Aorta (tissue), 5 donors: ENCODE results near the gene SLC6A4. TPM values are rescaled to one million over a fixed set of nuclear protein-coding genes. Genes with fewer than 3 reads are reported as not detected.
A peak's percentile ranks its signal among the peaks of the same experiment; 100 is the strongest.

Experiments
- ATAC-seq: fragments of 200-7000 bp; cut with Tn5 transposase; one replicate; pipeline ENCODE4 v1.9.1; 2022; ENCODE audit warnings: moderate library complexity; ENCODE audit not compliant: low FRiP score
- DNase-seq, 2 donors: peaks; one replicate each; pipeline ENCODE4 v3.0.0-alpha.2; 2020
- H3K27ac ChIP-seq, 2 donors: one replicate each; pipeline ENCODE4 v1.5.1; 2013; ENCODE audit warnings: low read length in 2 of 2, mild to moderate bottlenecking in 2 of 2, moderate library complexity in 2 of 2, control low read depth in 1 of 2, inconsistent platforms in 1 of 2, low read depth in 1 of 2
- H3K27me3 ChIP-seq, 2 donors: one replicate each; pipeline ENCODE4 v1.6.1; 2013; ENCODE audit warnings: control low read depth in 1 of 2, low read length in 1 of 2, mild to moderate bottlenecking in 1 of 2, moderate library complexity in 1 of 2; ENCODE audit not compliant: insufficient read depth in 2 of 2, control insufficient read depth in 1 of 2
- H3K36me3 ChIP-seq, 2 donors: one replicate each; pipeline ENCODE4 v1.6.1; 2013; ENCODE audit warnings: control low read depth in 1 of 2, low read length in 1 of 2, mild to moderate bottlenecking in 1 of 2; ENCODE audit not compliant: insufficient read depth in 2 of 2, control insufficient read depth in 1 of 2
- H3K4me1 ChIP-seq, 2 donors: one replicate each; pipeline ENCODE4 v1.6.1; 2013; ENCODE audit warnings: low read length in 2 of 2, control low read depth in 1 of 2, mild to moderate bottlenecking in 1 of 2, moderate library complexity in 1 of 2; ENCODE audit not compliant: insufficient read depth in 2 of 2, control insufficient read depth in 1 of 2
- H3K4me3 ChIP-seq, 2 donors: one replicate each; pipeline ENCODE4 v1.5.1; 2013; ENCODE audit warnings: low read length in 2 of 2, control low read depth in 1 of 2, mild to moderate bottlenecking in 1 of 2
- H3K9me3 ChIP-seq: one replicate; pipeline ENCODE4 v1.6.1; 2013; ENCODE audit warnings: mild to moderate bottlenecking, low read length; ENCODE audit not compliant: control insufficient read depth
- WGBS, 2 donors: extraction: QIAGEN DNeasy Blood & Tissue Kit; methylation state at CpG; one replicate each; pipeline ENCODE4 v1.1.7; 2013; 5-methylcytosine and 5-hydroxymethylcytosine counted together
- intact Hi-C, 2 donors: fragments of 100-400 bp; cut with DNase I; formaldehyde crosslinking; loops; one replicate each; pipeline versions ENCODE4 v1.14.2 to v1.15.0; 2022
- polyA plus RNA-seq, 2 donors: library from polyadenylated mRNA; stranded (reverse); fragments of 200-250 nt; gene quantifications; one replicate each; pipeline ENCODE4 v1.2.3, GENCODE V29; 2013
- total RNA-seq, 2 donors: library from RNA; stranded (reverse); fragmentation: NEBNext Ultra II Directional; extraction: Animal tissue kit (Norgen Biotek cat#: 25700); gene quantifications; one replicate each; pipeline ENCODE4 v1.2.1, GENCODE V29; 2021
- donor health status: healthy with polysubstance abuse.
- donor health status: Bipolar disorder and iron deficiency.
- donor health status: DM: no; HTN: no; CAD: no.
- donor health status: DM: no; HTN: no; CAD: no.
- donor health status: DM: yes; HTN: yes; CAD: no.

SLC6A4 gene
- total and polyA plus RNA-seq, 4 donors: 0.13 to 1.1 (median 0.36) TPM

DNA sequence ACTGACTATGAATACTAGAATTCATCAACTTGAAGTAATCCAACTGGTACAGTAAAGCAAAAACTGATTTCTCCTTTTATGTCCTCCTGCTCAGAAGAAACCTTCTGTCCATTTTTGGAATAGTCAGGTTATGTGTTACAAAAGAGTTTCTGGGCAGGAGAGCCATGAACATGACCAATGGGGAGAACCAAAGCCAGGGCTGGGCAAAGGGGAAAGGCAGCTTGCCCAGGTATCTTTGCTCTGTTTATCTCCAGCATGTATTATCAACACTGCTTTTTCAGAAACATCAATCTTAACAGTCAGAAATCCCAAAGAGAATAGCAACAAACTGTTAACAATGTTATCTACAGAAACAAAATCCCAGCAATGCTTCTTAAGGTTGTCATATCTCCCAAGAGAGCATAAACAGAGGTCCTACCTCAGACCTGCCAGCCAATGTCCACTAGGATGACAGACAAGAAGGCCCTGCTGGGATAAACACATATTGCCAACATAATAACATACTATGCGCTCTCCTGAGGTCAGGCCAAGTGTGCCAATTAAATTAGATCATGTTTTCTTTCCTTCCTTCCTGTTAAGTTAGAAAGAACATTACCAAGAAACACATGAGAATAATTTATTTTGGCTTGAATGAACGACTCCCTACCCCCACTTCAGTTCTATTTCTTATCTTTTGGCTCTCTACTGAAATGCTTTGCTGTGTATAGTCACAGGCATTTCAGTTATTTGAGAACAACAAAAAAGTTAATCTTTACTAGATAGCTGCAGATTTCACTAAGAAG lies 28.2 kb upstream of the SLC6A4 start:
- intact Hi-C loops: no loop called here
- Histone ChIP-seq H3K27ac (peak overlapping the region; percentile 69 to 86), H3K4me3 (no peak overlapping the region), H3K9me3 (no peaks in the 10 kb centered on the region), H3K4me1 (peaks cover 2 to 4% of the 10 kb centered on the region in 2 donors), H3K27me3 (no peaks in the 10 kb centered on the region), H3K36me3 (peaks cover 0 to 3% of the 10 kb centered on the region in 2 donors)
- 2 to 4% methylated on average over 2 of the region's 2 CpGs for WGBS, 2 donors
- DNase-seq: no peak
- ATAC-seq: peak; percentile 82

DNA sequence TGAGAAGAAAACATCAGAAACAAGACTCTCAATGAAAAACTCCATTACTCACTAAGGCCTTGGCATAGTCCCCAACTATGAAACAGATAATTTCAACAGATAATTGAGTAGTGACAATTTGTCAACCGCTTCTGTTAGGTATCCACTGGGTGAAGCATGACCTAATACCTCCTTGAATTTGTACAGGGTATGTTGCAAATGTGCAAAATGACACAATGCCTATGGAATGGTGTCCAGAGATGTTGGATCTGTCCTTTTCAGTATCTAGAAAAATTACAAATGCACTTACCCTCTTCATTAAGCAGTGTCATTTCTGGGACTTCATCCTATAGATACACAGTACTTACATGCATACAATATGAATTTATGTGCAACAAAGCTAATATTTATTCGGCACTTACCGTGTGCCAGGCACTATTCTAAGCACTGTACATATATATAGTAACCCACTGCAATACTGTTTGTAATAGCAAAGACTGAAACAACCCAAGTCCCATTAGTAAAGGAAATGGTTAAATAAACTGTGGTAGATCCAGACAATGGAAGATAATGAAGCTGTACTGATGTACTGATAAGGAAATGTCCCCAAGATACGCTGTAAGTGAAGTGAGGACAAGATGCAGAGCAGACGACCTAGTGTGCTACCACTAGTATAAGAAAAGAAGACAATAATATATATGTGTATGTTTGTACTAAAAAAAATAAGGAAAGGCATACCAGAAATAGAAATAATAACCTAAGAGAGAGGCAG lies 21.4 kb upstream of the SLC6A4 start:
- no peaks in the 10 kb centered on the region for H3K27me3 ChIP-seq
- no peak overlapping the region for H3K4me3 ChIP-seq
- ATAC-seq (no peak), DNase-seq (no peak)
- H3K36me3 ChIP-seq: peaks cover 4 to 6% of the 10 kb centered on the region in 2 donors
- 51 to 64% methylated on average over 5 of the region's 5 CpGs for WGBS, 2 donors
- H3K9me3 ChIP-seq: no peaks in the 10 kb centered on the region
- peaks cover 2 to 3% of the 10 kb centered on the region in 2 donors for H3K4me1 ChIP-seq
- no peak overlapping the region for H3K27ac ChIP-seq
- intact Hi-C loops: no loop called here

DNA sequence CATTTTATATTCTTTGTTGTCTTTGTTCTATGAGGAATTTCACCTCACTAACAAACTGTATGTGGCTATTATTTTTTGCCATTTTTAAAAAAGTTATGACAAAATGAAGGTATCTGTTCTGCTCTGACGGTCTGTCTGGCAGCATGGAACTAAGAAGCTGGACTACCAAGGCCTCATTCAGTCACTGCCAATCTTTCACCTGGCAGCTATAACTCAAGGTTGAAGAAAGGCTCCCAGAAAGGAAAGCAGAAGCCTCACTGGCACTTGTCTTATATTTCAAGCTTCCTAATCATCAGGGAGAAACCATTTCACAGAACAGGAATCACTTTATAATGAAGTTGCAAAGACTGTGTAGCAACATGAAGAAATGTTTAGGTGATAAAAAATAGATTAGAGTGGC lies 18.7 kb upstream of the SLC6A4 start:
- Histone ChIP-seq H3K4me3 (no peak overlapping the region), H3K9me3 (no peaks in the 10 kb centered on the region), H3K4me1 (peaks cover 2 to 3% of the 10 kb centered on the region in 2 donors), H3K27me3 (no peaks in the 10 kb centered on the region), H3K36me3 (peaks cover 4 to 8% of the 10 kb centered on the region in 2 donors), H3K27ac (no peak overlapping the region)
- WGBS, 2 donors: 35% methylated on average over 1 of the region's 1 CpG
- ATAC-seq: no peak
- DNase-seq: no peak
- intact Hi-C loops: no loop called here

DNA sequence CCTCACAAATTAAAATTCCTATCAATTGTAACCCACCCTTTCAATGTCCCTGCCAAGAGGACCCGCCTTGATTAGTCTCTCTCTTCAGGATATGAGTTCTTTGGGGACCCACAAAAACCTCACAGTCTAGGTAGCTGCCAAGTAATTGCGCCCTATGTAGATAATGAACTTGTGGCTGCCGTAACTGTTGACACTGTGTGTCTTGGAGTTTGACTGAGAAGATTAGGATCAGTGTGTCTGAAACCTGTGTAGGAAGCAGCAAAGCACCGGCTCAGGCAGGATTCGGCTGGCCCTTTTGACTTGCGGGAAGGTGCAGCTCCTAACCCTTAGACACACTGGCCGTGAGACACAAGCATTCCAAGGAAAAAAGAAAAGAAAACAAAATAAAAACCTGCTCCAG lies 17.8 kb upstream of the SLC6A4 start:
- WGBS, 2 donors: 58 to 60% methylated on average over 7 of the region's 7 CpGs
- H3K9me3 ChIP-seq: no peaks in the 10 kb centered on the region

DNA sequence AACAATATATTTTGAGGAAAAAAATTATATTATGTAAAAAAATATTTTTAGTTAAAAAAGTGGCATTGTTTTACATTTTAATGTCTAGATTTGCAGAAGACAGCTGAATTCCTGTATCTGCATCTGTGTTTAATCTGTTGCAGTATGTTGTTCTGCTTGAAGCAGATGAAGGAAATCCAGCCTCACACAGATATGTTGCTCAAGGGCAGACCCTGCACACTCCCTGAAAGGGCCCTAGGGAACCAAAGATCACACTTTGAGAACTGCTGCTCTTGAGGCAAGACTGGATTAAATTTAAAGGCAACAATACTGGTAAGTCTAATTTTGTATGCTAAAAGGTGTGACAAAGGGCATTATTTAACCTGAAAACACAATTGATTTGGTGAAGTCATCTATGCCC lies 16.4 kb upstream of the SLC6A4 start:
- H3K36me3 ChIP-seq: peaks cover 3 to 11% of the 10 kb centered on the region in 2 donors
- ATAC-seq (no peak), DNase-seq (no peak)
- no peaks in the 10 kb centered on the region for H3K9me3 ChIP-seq
- intact Hi-C loops: no loop called here
- no peak overlapping the region for H3K27ac ChIP-seq
- H3K4me3 ChIP-seq: no peak overlapping the region
- H3K4me1 ChIP-seq: no peaks in the 10 kb centered on the region
- no peaks in the 10 kb centered on the region for H3K27me3 ChIP-seq

More for the DNA sequence above, 17.8 kb upstream of the SLC6A4 start:
- intact Hi-C loops: no loop called here
- ATAC-seq (no peak), DNase-seq (no peak)
- no peaks in the 10 kb centered on the region for H3K27me3 ChIP-seq
- no peaks in the 10 kb centered on the region for H3K4me1 ChIP-seq
- no peak overlapping the region for H3K27ac ChIP-seq
- peaks cover 5 to 10% of the 10 kb centered on the region in 2 donors for H3K36me3 ChIP-seq
- no peak overlapping the region for H3K4me3 ChIP-seq

DNA sequence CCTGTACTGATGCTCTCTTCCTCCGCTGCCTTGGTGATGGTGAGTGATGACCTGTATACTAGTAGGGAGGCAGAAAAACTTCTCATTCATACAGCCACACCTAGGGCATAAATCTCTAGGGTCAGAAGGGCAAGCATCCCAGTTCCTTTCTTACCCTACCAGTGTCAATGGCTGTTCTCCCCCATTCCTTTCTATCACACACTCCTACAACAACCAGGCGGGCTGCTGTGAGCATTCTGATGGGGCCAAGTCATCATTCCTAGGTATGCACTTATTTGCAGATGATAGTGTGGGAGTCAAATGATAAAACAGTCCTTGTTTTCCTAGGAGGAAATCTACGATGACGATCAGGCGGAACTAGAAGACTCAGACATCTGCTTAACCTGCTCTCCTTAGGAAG lies 14.0 kb upstream of the SLC6A4 start:
- DNase-seq (no peak), ATAC-seq (no peak)
- Histone ChIP-seq H3K4me3 (no peak overlapping the region), H3K36me3 (peaks cover 3 to 11% of the 10 kb centered on the region in 2 donors), H3K9me3 (no peaks in the 10 kb centered on the region), H3K27ac (no peak overlapping the region), H3K27me3 (no peaks in the 10 kb centered on the region), H3K4me1 (no peaks in the 10 kb centered on the region)
- WGBS, 2 donors: 96 to 97% methylated on average over 5 of the region's 5 CpGs
- intact Hi-C loops: no loop called here

DNA sequence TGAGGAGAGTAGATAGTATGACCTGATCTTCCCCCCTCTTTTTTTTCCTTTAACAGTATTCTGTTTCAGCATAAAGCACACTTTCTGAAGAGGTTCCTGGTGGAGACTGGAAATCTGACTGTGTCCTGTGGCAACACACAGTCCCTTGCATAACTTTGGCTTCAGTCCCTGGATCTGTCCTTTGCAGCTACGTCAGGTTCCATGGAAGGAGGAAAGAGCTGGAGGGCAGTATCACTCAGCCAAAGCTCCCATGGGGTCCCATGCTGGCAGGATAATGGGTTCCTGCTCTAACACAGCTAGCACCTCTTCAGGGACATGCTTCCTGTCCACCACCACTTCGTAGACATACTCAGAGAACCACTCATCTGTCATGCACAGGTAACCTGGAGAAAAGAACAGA lies 13.3 kb upstream of the SLC6A4 start:
- peaks cover 3 to 11% of the 10 kb centered on the region in 2 donors for H3K36me3 ChIP-seq
- no peak for DNase-seq

DNA sequence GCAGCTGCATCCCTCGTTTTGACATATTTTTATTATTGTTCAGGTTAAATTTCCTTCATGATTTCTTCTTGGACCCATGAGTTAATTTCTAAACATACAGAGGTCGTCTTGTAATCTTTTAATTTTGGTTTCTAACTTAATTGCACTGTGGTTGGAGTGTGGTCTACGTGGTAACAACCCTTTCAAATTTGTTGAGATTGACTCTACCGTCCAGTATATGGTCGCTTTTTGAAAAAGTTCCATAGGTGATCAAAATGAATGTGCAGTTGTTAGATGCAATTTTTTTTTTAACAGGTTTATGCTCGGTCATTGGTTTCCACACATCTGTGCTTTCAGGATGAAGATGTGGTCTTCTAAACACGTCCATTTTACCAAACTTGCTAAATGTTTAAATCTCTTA lies 11.0 kb upstream of the SLC6A4 start:
- ATAC-seq (no peak), DNase-seq (no peak)
- intact Hi-C loops: no loop called here
- Histone ChIP-seq H3K4me1 (no peaks in the 10 kb centered on the region), H3K9me3 (no peaks in the 10 kb centered on the region), H3K27me3 (no peaks in the 10 kb centered on the region), H3K4me3 (no peak overlapping the region), H3K36me3 (peaks cover 3 to 11% of the 10 kb centered on the region in 2 donors), H3K27ac (no peak overlapping the region)
- WGBS, 2 donors: 95 to 97% methylated on average over 7 of the region's 7 CpGs

More for the DNA sequence above, 13.3 kb upstream of the SLC6A4 start:
- Histone ChIP-seq H3K27me3 (no peaks in the 10 kb centered on the region), H3K4me3 (no peak overlapping the region), H3K4me1 (no peaks in the 10 kb centered on the region), H3K27ac (no peak overlapping the region), H3K9me3 (no peaks in the 10 kb centered on the region)
- WGBS, 2 donors: 31% methylated on average over 2 of the region's 2 CpGs
- ATAC-seq: peak; percentile 46
- intact Hi-C loops: no loop called here
